HepG2 (cell line): Measurements from ENCODE around the gene THAP5. TPM values are rescaled to one million over a fixed set of nuclear protein-coding genes. Genes with fewer than 3 reads are reported as not detected.
A peak's percentile ranks its signal among the peaks of the same experiment; 100 is the strongest.

Source experiments
- ATAD3A ChIP-seq: sonication (generic); formaldehyde crosslinking; IDR thresholded peaks from 2 replicates; pipeline ENCODE4 v1.4.0; 2020; ENCODE audit warnings: missing genetic modification reagents
- CENPT ChIP-seq: sonication (generic); formaldehyde crosslinking; IDR thresholded peaks from 2 replicates; pipeline ENCODE4 v1.8.0; 2022; ENCODE audit warnings: low read depth, mild to moderate bottlenecking, moderate library complexity, missing genetic modification reagents
- HNRNPH1 ChIP-seq: fragments of 200-400 bp; formaldehyde crosslinking; optimal IDR thresholded peaks from 2 replicates; pipeline ENCODE3; 2017; ENCODE audit warnings: mild to moderate bottlenecking, low read depth, low read length
- MTA1 ChIP-seq: sonication (generic); formaldehyde crosslinking; IDR thresholded peaks from 2 replicates; pipeline ENCODE4 v1.4.0; 2020; ENCODE audit warnings: missing genetic modification reagents, mild to moderate bottlenecking, borderline replicate concordance
- NCOA2 ChIP-seq: sonication (generic); formaldehyde crosslinking; IDR thresholded peaks from 2 replicates; pipeline ENCODE4 v1.8.0; 2022; ENCODE audit warnings: inconsistent platforms
- PCBP1 ChIP-seq: fragments of 200-400 bp; formaldehyde crosslinking; IDR thresholded peaks from 2 replicates; pipeline ENCODE4 v1.6.1; 2017; ENCODE audit warnings: mild to moderate bottlenecking, low read depth, low read length, borderline replicate concordance
- PRDM15 ChIP-seq: sonication (generic); formaldehyde crosslinking; IDR thresholded peaks from 2 replicates; pipeline ENCODE4 v1.4.0; 2020; ENCODE audit warnings: missing genetic modification reagents
- PRMT3 ChIP-seq: sonication (generic); formaldehyde crosslinking; IDR thresholded peaks from 2 replicates; pipeline ENCODE4 v1.8.1; 2022; ENCODE audit warnings: low read depth, mild to moderate bottlenecking, moderate library complexity, missing genetic modification reagents, borderline replicate concordance
- SATB2 ChIP-seq: sonication (generic); formaldehyde crosslinking; IDR thresholded peaks from 2 replicates; pipeline ENCODE4 v1.5.0; 2020; ENCODE audit warnings: missing genetic modification reagents
- SOX13 ChIP-seq, 3 experiments: fragments of 450-650 bp in 1 of 3; sonication (generic) in 1 of 3; formaldehyde crosslinking in 1 of 3; IDR thresholded peaks in 2 of 3; conservative IDR thresholded peaks in 1 of 3; 2 replicates each; pipeline versions ENCODE4 v1.5.0 to v1.6.1; 2016 to 2020; ENCODE audit warnings: antibody characterized with exemption in 1 of 3, mild to moderate bottlenecking in 1 of 3, missing compliant biosample characterization in 1 of 3, missing genetic modification reagents in 1 of 3, moderate library complexity in 1 of 3
- SUZ12 ChIP-seq: fragments of 150-350 bp; IDR thresholded peaks from 2 replicates; pipeline ENCODE4 v1.6.1; 2014; ENCODE audit warnings: low read depth, low read length
- ZFP36L1 ChIP-seq: sonication (generic); formaldehyde crosslinking; IDR thresholded peaks from 2 replicates; pipeline ENCODE4 v1.8.0; 2022; ENCODE audit warnings: mild to moderate bottlenecking, missing genetic modification reagents, moderate library complexity
- ZNF10 ChIP-seq: sonication (generic); formaldehyde crosslinking; IDR thresholded peaks from 2 replicates; pipeline ENCODE4 v1.4.0; 2020; ENCODE audit warnings: mild to moderate bottlenecking, low read depth, missing genetic modification reagents, borderline replicate concordance
- ZNF34 ChIP-seq: sonication (generic); formaldehyde crosslinking; IDR thresholded peaks from 2 replicates; pipeline ENCODE4 v1.4.0; 2020; ENCODE audit warnings: mild to moderate bottlenecking, missing genetic modification reagents, borderline replicate concordance
- polyA plus RNA-seq, 8 experiments: library from polyadenylated mRNA; depleted of rRNA in 3 of 8; stranded (reverse) in 7 of 8; unstranded in 1 of 8; fragments of >200 nt; fragmentation: Illumina TruSeq in 4 of 8; extraction: Trizol in 4 of 8; gene quantifications; 2 replicates each; pipeline versions ENCODE4 v1.2.1 to v1.2.3, GENCODE V29; 2011 to 2016; ENCODE audit warnings: low read depth in 4 of 8, missing spikeins in 1 of 8, mixed read lengths in 1 of 8; ENCODE audit not compliant: insufficient read depth in 1 of 8
- total RNA-seq, 5 experiments: library from RNA; depleted of rRNA; stranded (reverse); fragments of >200 nt; fragmentation: Illumina TruSeq; extraction: Trizol; gene quantifications; 2 replicates each; pipeline ENCODE4 v1.2.3, GENCODE V29; 2016; ENCODE audit warnings: low read depth in 1 of 5
- TF ChIP-seq, protein P1 (sequence below): conservative IDR thresholded peaks from 2 replicates; pipeline ENCODE4 v1.6.1; 2018; ENCODE audit warnings: missing genetic modification reagents
- TF ChIP-seq, protein P2 (sequence below): sonication (generic); formaldehyde crosslinking; IDR thresholded peaks from 2 replicates; pipeline ENCODE4 v1.5.0; 2020; ENCODE audit warnings: mild to moderate bottlenecking, missing genetic modification reagents
- TF ChIP-seq, protein P3 (sequence below): sonication (generic); formaldehyde crosslinking; IDR thresholded peaks from 2 replicates; pipeline ENCODE4 v1.5.0; 2020; ENCODE audit warnings: mild to moderate bottlenecking, missing genetic modification reagents

The THAP5 gene
- total and polyA plus RNA-seq, 2 of the 13 experiments (the other 11 are each of a cell fraction or from before 2014, with no cell fraction given): 3.6 to 11.8 TPM

DNA sequence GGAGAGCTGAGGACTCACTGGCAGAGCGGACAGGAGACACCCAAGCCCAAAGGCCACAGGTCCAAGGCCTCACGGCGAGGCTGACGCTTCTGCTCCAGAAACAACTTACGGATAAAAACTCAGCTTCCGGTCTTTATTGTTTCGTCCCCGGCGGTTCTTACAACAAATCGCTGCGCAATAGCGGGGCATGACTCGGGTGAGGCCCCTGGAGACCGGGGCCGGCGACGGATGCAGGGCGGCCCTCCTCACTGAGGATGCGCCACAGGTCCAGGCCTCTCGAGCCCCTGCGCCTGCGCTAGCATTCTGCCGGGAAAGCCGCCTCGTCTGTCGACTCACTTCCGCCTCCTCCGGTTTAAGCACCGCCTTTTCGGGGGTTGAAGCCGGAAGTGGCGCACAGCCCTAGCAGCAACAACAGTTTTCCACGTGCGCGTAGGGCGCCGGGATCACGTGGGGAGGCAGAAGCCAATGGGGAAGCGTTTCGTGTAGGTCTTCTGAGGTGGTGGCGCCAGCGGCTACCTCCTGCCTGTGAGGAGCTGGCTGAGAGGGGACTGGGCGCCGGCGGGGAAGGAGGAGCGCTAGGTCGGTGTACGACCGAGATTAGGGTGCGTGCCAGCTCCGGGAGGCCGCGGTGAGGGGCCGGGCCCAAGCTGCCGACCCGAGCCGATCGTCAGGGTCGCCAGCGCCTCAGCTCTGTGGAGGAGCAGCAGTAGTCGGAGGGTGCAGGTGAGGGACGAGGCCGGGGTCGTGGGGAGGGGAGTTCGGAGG is at the start of gene THAP5, which contains the start of gene DNAJB9 (continued):
- no peak for TF ChIP-seq MTA1
- TF ChIP-seq PRDM15: no peak
- peak; percentile 70; the same call in 1 of the 2 replicates for TF ChIP-seq PCBP1
- TF ChIP-seq SOX13 (IDR thresholded peaks at IDR 0.05): no peak
- TF ChIP-seq SOX13 (CRISPR knock-in tag; conservative IDR thresholded peaks at IDR 0.05 in 1 of 2, IDR thresholded peaks at IDR 0.05 in 1 of 2): no peak
- TF ChIP-seq CENPT (CRISPR knock-in tag): no peak
- TF ChIP-seq, protein P1, sequence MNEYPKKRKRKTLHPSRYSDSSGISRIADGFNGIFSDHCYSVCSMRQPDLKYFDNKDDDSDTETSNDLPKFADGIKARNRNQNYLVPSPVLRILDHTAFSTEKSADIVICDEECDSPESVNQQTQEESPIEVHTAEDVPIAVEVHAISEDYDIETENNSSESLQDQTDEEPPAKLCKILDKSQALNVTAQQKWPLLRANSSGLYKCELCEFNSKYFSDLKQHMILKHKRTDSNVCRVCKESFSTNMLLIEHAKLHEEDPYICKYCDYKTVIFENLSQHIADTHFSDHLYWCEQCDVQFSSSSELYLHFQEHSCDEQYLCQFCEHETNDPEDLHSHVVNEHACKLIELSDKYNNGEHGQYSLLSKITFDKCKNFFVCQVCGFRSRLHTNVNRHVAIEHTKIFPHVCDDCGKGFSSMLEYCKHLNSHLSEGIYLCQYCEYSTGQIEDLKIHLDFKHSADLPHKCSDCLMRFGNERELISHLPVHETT (CRISPR knock-in tag): peak; percentile 77; the same call in 1 of the 2 replicates
- TF ChIP-seq PRMT3 (CRISPR knock-in tag): peak; percentile 83; the same call in 1 of the 2 replicates
- peak; percentile 82; the same call in 1 of the 2 replicates for TF ChIP-seq ZNF34 (CRISPR knock-in tag)
- TF ChIP-seq ZFP36L1 (CRISPR knock-in tag): 0 out of 2 replicates have a peak, but pooled peaks have one; percentile 47
- no peak for TF ChIP-seq ZNF10 (CRISPR knock-in tag)
- TF ChIP-seq ATAD3A (CRISPR knock-in tag): no peak
- 0 out of 2 replicates have a peak, but pooled peaks have one; percentile 48 for TF ChIP-seq SATB2 (CRISPR knock-in tag)
- TF ChIP-seq, protein P2, sequence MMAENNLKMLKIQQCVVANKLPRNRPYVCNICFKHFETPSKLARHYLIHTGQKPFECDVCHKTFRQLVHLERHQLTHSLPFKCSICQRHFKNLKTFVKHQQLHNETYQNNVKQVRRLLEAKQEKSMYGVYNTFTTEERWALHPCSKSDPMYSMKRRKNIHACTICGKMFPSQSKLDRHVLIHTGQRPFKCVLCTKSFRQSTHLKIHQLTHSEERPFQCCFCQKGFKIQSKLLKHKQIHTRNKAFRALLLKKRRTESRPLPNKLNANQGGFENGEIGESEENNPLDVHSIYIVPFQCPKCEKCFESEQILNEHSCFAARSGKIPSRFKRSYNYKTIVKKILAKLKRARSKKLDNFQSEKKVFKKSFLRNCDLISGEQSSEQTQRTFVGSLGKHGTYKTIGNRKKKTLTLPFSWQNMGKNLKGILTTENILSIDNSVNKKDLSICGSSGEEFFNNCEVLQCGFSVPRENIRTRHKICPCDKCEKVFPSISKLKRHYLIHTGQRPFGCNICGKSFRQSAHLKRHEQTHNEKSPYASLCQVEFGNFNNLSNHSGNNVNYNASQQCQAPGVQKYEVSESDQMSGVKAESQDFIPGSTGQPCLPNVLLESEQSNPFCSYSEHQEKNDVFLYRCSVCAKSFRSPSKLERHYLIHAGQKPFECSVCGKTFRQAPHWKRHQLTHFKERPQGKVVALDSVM (CRISPR knock-in tag): no peak
- TF ChIP-seq, protein P3, sequence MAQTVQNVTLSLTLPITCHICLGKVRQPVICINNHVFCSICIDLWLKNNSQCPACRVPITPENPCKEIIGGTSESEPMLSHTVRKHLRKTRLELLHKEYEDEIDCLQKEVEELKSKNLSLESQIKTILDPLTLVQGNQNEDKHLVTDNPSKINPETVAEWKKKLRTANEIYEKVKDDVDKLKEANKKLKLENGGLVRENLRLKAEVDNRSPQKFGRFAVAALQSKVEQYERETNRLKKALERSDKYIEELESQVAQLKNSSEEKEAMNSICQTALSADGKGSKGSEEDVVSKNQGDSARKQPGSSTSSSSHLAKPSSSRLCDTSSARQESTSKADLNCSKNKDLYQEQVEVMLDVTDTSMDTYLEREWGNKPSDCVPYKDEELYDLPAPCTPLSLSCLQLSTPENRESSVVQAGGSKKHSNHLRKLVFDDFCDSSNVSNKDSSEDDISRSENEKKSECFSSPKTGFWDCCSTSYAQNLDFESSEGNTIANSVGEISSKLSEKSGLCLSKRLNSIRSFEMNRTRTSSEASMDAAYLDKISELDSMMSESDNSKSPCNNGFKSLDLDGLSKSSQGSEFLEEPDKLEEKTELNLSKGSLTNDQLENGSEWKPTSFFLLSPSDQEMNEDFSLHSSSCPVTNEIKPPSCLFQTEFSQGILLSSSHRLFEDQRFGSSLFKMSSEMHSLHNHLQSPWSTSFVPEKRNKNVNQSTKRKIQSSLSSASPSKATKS (CRISPR knock-in tag): no peak
- TF ChIP-seq NCOA2 (CRISPR knock-in tag): peak; percentile 46; the same call in 1 of the 2 replicates
- TF ChIP-seq SUZ12: no peak
- peak; percentile 96 for TF ChIP-seq HNRNPH1
